Lower lobe of right lung (tissue), 2 donors: ENCODE results near the gene P2RX7. TPM values are rescaled to one million over a fixed set of nuclear protein-coding genes. Genes with fewer than 3 reads are reported as not detected.
"Not testable (repeated sequence)": the region's sequence is repeated elsewhere in the genome, so short reads cannot be mapped to it uniquely, and the experiment has no call there.

Experiments used
- ATAC-seq, 2 donors: fragments of 200-7000 bp; cut with Tn5 transposase; one replicate each; pipeline ENCODE4 v1.9.1; 2020 to 2022; ENCODE audit warnings: mild to moderate bottlenecking in 2 of 2, moderate library complexity in 2 of 2
- DNase-seq: peaks from one replicate; pipeline ENCODE4 v3.0.0-alpha.2; 2020
- H3K27ac ChIP-seq: fragments of 200-600 bp; one replicate; pipeline ENCODE4 v1.8.0; 2022
- H3K27me3 ChIP-seq: fragments of 200-600 bp; one replicate; pipeline ENCODE4 v1.8.0; 2022; ENCODE audit warnings: low read depth
- H3K36me3 ChIP-seq: fragments of 200-600 bp; one replicate; pipeline ENCODE4 v1.8.0; 2022; ENCODE audit warnings: mild to moderate bottlenecking
- H3K4me1 ChIP-seq: fragments of 200-600 bp; one replicate; pipeline ENCODE4 v1.8.0; 2022
- H3K4me3 ChIP-seq: fragments of 200-600 bp; one replicate; pipeline ENCODE4 v1.8.0; 2022; ENCODE audit warnings: mild to moderate bottlenecking
- H3K9me3 ChIP-seq: fragments of 200-600 bp; one replicate; pipeline ENCODE4 v1.8.0; 2022
- intact Hi-C: fragments of 100-400 bp; cut with DNase I; formaldehyde crosslinking; loops from one replicate; pipeline ENCODE4 v1.11.0; 2022
- total RNA-seq: library from RNA; stranded (reverse); fragmentation: NEBNext Ultra II Directional; extraction: Animal tissue kit (Norgen Biotek cat#: 25700); gene quantifications from one replicate; pipeline ENCODE4 v1.2.1, GENCODE V29; 2021
- TF ChIP-seq, protein P1 (sequence below): fragments of 200-600 bp; IDR thresholded peaks from one replicate; pipeline ENCODE4 v1.8.0; 2022; ENCODE audit warnings: antibody characterized with exemption, mild to moderate bottlenecking
- donor health status: DM: no; HTN: yes; CAD: no; lungs with severe emphysema.

The P2RX7 gene
- total RNA-seq, 1 donor from 2014 or later, result 20.5 TPM

- Histone ChIP-seq H3K4me3 (no peak overlapping the region), H3K4me1 (peaks cover 11% of the 10 kb centered on the region), H3K27me3 (no peaks in the 10 kb centered on the region), H3K27ac (peak overlapping the region; percentile 2), H3K36me3 (peaks cover 57% of the 10 kb centered on the region), H3K9me3 (no peaks in the 10 kb centered on the region)
- no peak for ATAC-seq
- intact Hi-C loops, result no loop called here
- TF ChIP-seq, protein P1, sequence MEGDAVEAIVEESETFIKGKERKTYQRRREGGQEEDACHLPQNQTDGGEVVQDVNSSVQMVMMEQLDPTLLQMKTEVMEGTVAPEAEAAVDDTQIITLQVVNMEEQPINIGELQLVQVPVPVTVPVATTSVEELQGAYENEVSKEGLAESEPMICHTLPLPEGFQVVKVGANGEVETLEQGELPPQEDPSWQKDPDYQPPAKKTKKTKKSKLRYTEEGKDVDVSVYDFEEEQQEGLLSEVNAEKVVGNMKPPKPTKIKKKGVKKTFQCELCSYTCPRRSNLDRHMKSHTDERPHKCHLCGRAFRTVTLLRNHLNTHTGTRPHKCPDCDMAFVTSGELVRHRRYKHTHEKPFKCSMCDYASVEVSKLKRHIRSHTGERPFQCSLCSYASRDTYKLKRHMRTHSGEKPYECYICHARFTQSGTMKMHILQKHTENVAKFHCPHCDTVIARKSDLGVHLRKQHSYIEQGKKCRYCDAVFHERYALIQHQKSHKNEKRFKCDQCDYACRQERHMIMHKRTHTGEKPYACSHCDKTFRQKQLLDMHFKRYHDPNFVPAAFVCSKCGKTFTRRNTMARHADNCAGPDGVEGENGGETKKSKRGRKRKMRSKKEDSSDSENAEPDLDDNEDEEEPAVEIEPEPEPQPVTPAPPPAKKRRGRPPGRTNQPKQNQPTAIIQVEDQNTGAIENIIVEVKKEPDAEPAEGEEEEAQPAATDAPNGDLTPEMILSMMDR, result no peak
- no peak for DNase-seq
Measured at GRCh38 chr12:121228919-121229665, 96.4 kb downstream of the P2RX7 start.

GRCh38 chr12:121229826-121230537, 97.3 kb downstream of the P2RX7 start:
- H3K27me3 ChIP-seq, H3K9me3 ChIP-seq, intact Hi-C loops, H3K4me3 ChIP-seq: not testable (repeated sequence)
- Histone ChIP-seq H3K36me3 (peaks cover 61% of the 10 kb centered on the region), H3K27ac (peak overlapping the region; percentile 2), H3K4me1 (peaks cover 11% of the 10 kb centered on the region)
- ATAC-seq (peak; percentile 71 to 86), DNase-seq (peak; percentile 84)
- TF ChIP-seq, protein P1, result peak; percentile 91

DNA sequence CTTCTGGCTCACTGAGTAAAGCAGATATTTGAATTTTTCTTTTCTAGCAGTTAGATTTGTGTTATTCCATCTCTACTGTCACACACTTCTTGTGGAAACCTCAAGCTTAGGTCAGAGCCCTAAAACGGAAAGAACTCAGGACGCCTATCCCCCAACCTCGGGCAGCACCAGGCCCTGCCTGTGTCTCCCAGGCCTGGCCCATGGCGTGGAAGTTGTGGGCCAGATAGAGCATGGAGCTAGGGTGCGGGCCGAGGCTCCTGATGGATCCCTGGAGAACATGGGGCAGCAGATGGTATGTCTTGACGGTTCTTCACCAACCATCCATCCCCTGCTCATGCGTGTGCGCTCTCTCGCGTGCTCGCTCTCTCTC, 97.8 kb downstream of the P2RX7 start:
- Histone ChIP-seq H3K9me3 (no peaks in the 10 kb centered on the region), H3K27me3 (no peaks in the 10 kb centered on the region), H3K27ac (no peak overlapping the region), H3K4me1 (peaks cover 11% of the 10 kb centered on the region), H3K4me3 (no peak overlapping the region), H3K36me3 (peaks cover 59% of the 10 kb centered on the region)
- ATAC-seq (no peak), DNase-seq (no peak)
- intact Hi-C loops, result no loop called here
- TF ChIP-seq, protein P1, result no peak

- Histone ChIP-seq H3K36me3 (peaks cover 59% of the 10 kb centered on the region), H3K27ac (no peak overlapping the region), H3K4me3 (no peak overlapping the region), H3K4me1 (peaks cover 11% of the 10 kb centered on the region), H3K27me3 (no peaks in the 10 kb centered on the region), H3K9me3 (no peaks in the 10 kb centered on the region)
- DNase-seq (no peak), ATAC-seq (no peak)
- intact Hi-C loops, result no loop called here
- TF ChIP-seq, protein P1, result no peak
Measured at GRCh38 chr12:121232163-121232562, 99.5 kb downstream of the P2RX7 start.

DNA sequence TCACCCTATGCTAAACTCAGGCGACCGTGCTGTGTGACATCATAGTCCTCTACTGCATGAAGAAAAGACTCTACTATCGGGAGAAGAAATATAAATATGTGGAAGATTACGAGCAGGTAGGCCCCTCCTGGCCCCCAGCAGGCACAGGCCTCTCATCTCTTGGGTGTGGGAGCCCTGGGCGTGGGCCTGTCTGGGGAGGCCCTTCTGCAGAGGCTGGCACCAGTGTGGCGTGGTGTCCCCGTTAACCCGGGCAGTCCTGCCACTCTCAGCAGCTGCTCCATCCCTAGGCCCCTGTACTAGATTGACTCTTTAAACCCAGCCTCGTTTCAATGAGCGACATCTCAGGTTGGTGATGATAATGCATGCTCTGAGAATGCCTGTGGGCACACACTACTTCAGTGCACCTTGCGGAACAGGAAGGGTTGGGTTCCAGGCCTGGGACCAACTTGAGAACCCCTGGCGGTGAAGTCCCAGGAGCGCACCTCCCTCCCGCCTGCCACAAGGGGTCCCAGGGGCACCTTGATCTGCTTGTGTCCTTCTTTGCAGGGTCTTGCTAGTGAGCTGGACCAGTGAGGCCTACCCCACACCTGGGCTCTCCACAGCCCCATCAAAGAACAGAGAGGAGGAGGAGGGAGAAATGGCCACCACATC, 100.4 kb downstream of the P2RX7 start:
- TF ChIP-seq, protein P1, result no peak
- intact Hi-C loops, result no loop called here
- peak; percentile 7 to 29 for ATAC-seq

More for the DNA sequence above, 100.4 kb downstream of the P2RX7 start:
- Histone ChIP-seq H3K27ac (no peak overlapping the region), H3K4me1 (peaks cover 19% of the 10 kb centered on the region), H3K9me3 (no peaks in the 10 kb centered on the region), H3K4me3 (no peak overlapping the region), H3K27me3 (no peaks in the 10 kb centered on the region), H3K36me3 (peaks cover 68% of the 10 kb centered on the region)
- no peak for DNase-seq
